Liver (tissue), 9 donors: ENCODE measurements around the gene PRR23E. TPM values are rescaled to one million over a fixed set of nuclear protein-coding genes. Genes with fewer than 3 reads are reported as not detected.

Experiments used
- DNase-seq: peaks from one replicate; pipeline ENCODE4 v3.0.0-alpha.2; 2017; ENCODE audit warnings: low spot score
- H3K27ac ChIP-seq, 2 donors: one replicate each; pipeline ENCODE4 v1.7.0; 2013; ENCODE audit warnings: inconsistent platforms in 2 of 2, low read length in 2 of 2, control low read depth in 1 of 2, low read depth in 1 of 2, mild to moderate bottlenecking in 1 of 2
- H3K27me3 ChIP-seq, 4 donors: one replicate each; pipeline versions ENCODE4 v1.6.1 to v1.7.0; 2013; ENCODE audit warnings: low read length in 3 of 4, inconsistent platforms in 1 of 4, mild to moderate bottlenecking in 1 of 4, moderate library complexity in 1 of 4; ENCODE audit not compliant: control insufficient read depth in 4 of 4, insufficient read depth in 4 of 4
- H3K36me3 ChIP-seq, 4 donors: one replicate each; pipeline versions ENCODE4 v1.6.1 to v1.7.0; 2013; ENCODE audit warnings: low read length in 3 of 4, mild to moderate bottlenecking in 3 of 4, low read depth in 1 of 4, moderate library complexity in 1 of 4; ENCODE audit not compliant: control insufficient read depth in 4 of 4, insufficient read depth in 3 of 4
- H3K4me1 ChIP-seq, 4 donors: one replicate each; pipeline versions ENCODE4 v1.6.1 to v1.7.0; 2013; ENCODE audit warnings: low read length in 3 of 4, mild to moderate bottlenecking in 3 of 4, moderate library complexity in 1 of 4; ENCODE audit not compliant: control insufficient read depth in 4 of 4, insufficient read depth in 4 of 4
- H3K4me3 ChIP-seq, 3 donors: one replicate each; pipeline versions ENCODE4 v1.6.1 to v1.7.0; 2013; ENCODE audit warnings: low read length in 3 of 3, control low read depth in 1 of 3, low read depth in 1 of 3, mild to moderate bottlenecking in 1 of 3
- H3K9ac ChIP-seq, 2 donors: one replicate each; pipeline ENCODE4 v1.7.0; 2013; ENCODE audit warnings: low read length in 2 of 2, mild to moderate bottlenecking in 2 of 2, moderate library complexity in 2 of 2, control low read depth in 1 of 2, low read depth in 1 of 2
- H3K9me3 ChIP-seq, 4 donors: one replicate each; pipeline versions ENCODE4 v1.6.1 to v1.7.0; 2013; ENCODE audit warnings: low read length in 3 of 4; ENCODE audit not compliant: control insufficient read depth in 4 of 4
- CTCF ChIP-seq: fragments of 150-350 bp; IDR thresholded peaks from 2 replicates; pipeline ENCODE4 v1.5.1; 2017; ENCODE audit warnings: improper control_type of control experiment, low read depth, low read length; ENCODE audit not compliant: missing input control
- EGR1 ChIP-seq, 2 donors: IDR thresholded peaks; 2 replicates each; pipeline ENCODE4 v1.6.1; 2016 to 2018; ENCODE audit warnings: antibody characterized with exemption in 2 of 2, low read depth in 2 of 2
- FOXA2 ChIP-seq: IDR thresholded peaks from 2 replicates; pipeline ENCODE4 v1.6.1; 2016; ENCODE audit warnings: antibody characterized with exemption
- GABPA ChIP-seq, 2 donors: IDR thresholded peaks in 1 of 2; conservative IDR thresholded peaks in 1 of 2; 2 replicates each; pipeline ENCODE4 v1.6.1; 2016; ENCODE audit warnings: antibody characterized with exemption in 2 of 2, mild to moderate bottlenecking in 1 of 2, moderate library complexity in 1 of 2
- HNF4A ChIP-seq, 2 donors: conservative IDR thresholded peaks; 2 replicates each; pipeline ENCODE4 v1.6.1; 2016; ENCODE audit warnings: antibody characterized with exemption in 2 of 2, mild to moderate bottlenecking in 2 of 2
- HNF4G ChIP-seq: IDR thresholded peaks from 2 replicates; pipeline ENCODE4 v1.6.1; 2016; ENCODE audit warnings: antibody characterized with exemption
- JUND ChIP-seq, 2 donors: IDR thresholded peaks; 2 replicates each; pipeline ENCODE4 v1.6.1; 2016; ENCODE audit warnings: antibody characterized with exemption in 2 of 2
- MAX ChIP-seq: IDR thresholded peaks from 2 replicates; pipeline ENCODE4 v1.6.1; 2016; ENCODE audit warnings: antibody characterized with exemption
- NR2F2 ChIP-seq: IDR thresholded peaks from 2 replicates; pipeline ENCODE4 v1.6.1; 2016; ENCODE audit warnings: antibody characterized with exemption
- RAD21 ChIP-seq, 2 donors: IDR thresholded peaks; 2 replicates each; pipeline ENCODE4 v1.6.1; 2016; ENCODE audit warnings: antibody characterized with exemption in 2 of 2, mild to moderate bottlenecking in 2 of 2
- REST ChIP-seq: IDR thresholded peaks from 2 replicates; pipeline ENCODE4 v1.6.1; 2016; ENCODE audit warnings: antibody characterized with exemption, mild to moderate bottlenecking
- RXRA ChIP-seq, 2 donors: IDR thresholded peaks; 2 replicates each; pipeline ENCODE4 v1.6.1; 2017 to 2018; ENCODE audit warnings: antibody characterized with exemption in 2 of 2, mild to moderate bottlenecking in 1 of 2
- TAF1 ChIP-seq: conservative IDR thresholded peaks from 2 replicates; pipeline ENCODE4 v1.6.1; 2016; ENCODE audit warnings: antibody characterized with exemption, mild to moderate bottlenecking
- YY1 ChIP-seq: IDR thresholded peaks from 2 replicates; pipeline ENCODE4 v1.6.1; 2016; ENCODE audit warnings: antibody characterized with exemption, mild to moderate bottlenecking
- WGBS: extraction: QIAGEN DNeasy Blood & Tissue Kit; methylation state at CpG from one replicate; pipeline ENCODE4 v1.1.7; 2013; 5-methylcytosine and 5-hydroxymethylcytosine counted together
- polyA plus RNA-seq, 2 donors: library from polyadenylated mRNA; stranded (reverse) in 1 of 2; unstranded in 1 of 2; fragments of 200-250 nt in 1 of 2; fragments of >200 nt in 1 of 2; fragmentation: Nextera tagmentation in 1 of 2; extraction: Ambion mirVana in 1 of 2; gene quantifications; one replicate each; pipeline versions ENCODE4 v1.2.1 to v1.2.3, GENCODE V29; 2013 to 2015
- total RNA-seq, 2 donors: library from RNA; depleted of rRNA; stranded (reverse); fragments of >200 nt; gene quantifications; one replicate each; pipeline ENCODE4 v1.2.3, GENCODE V29; 2014
- TF ChIP-seq, protein P1 (sequence below): IDR thresholded peaks from 2 replicates; pipeline ENCODE4 v1.6.1; 2016; ENCODE audit warnings: antibody characterized with exemption
- donor health status: healthy.
- donor health status: healthy.
- donor health status: healthy.
- donor health status: healthy.
- donor health status: healthy.

PRR23E gene
- total and polyA plus RNA-seq, 4 donors = not detected

- Histone ChIP-seq H3K27me3 (no peaks in the 10 kb centered on the region), H3K4me3 (no peak overlapping the region), H3K27ac (no peak overlapping the region), H3K9me3 (no peaks in the 10 kb centered on the region), H3K9ac (no peak overlapping the region), H3K4me1 (no peaks in the 10 kb centered on the region), H3K36me3 (no peaks in the 10 kb centered on the region)
- TF ChIP-seq REST = no peak
- TF ChIP-seq RAD21 (IDR thresholded peaks at IDR 0.05) = no peak
- no peak for TF ChIP-seq RXRA (IDR thresholded peaks at IDR 0.05)
- TF ChIP-seq HNF4A (conservative IDR thresholded peaks at IDR 0.05) = no peak
- no peak for TF ChIP-seq YY1
- no peak for TF ChIP-seq GABPA (IDR thresholded peaks at IDR 0.05 in 1 of 2, conservative IDR thresholded peaks at IDR 0.05 in 1 of 2)
- TF ChIP-seq JUND (IDR thresholded peaks at IDR 0.05) = no peak
- TF ChIP-seq, protein P1, sequence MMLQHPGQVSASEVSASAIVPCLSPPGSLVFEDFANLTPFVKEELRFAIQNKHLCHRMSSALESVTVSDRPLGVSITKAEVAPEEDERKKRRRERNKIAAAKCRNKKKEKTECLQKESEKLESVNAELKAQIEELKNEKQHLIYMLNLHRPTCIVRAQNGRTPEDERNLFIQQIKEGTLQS = no peak
- TF ChIP-seq MAX = no peak
- no peak for TF ChIP-seq FOXA2
- TF ChIP-seq EGR1 (IDR thresholded peaks at IDR 0.05; ENCODE audit: low read depth in 2 of 2) = no peak
- TF ChIP-seq TAF1 = no peak
- TF ChIP-seq CTCF = no peak
- no peak for TF ChIP-seq HNF4G
- TF ChIP-seq NR2F2 = no peak
- WGBS = 82% methylated on average over 13 of the region's 13 CpGs
- DNase-seq = no peak
Observed at GRCh38 chr3:127209155-127209839, 16.4 kb downstream of the PRR23E start.

GRCh38 chr3:127209840-127210653, 17.1 kb downstream of the PRR23E start:
- H3K36me3 ChIP-seq = no peaks in the 10 kb centered on the region
- no peak overlapping the region for H3K9ac ChIP-seq
- 77% methylated on average over 14 of the region's 14 CpGs for WGBS
- TF ChIP-seq FOXA2 (no peak), TAF1 (no peak)
- H3K27ac ChIP-seq = no peak overlapping the region
- no peaks in the 10 kb centered on the region for H3K27me3 ChIP-seq
- H3K4me1 ChIP-seq = no peaks in the 10 kb centered on the region
- no peak overlapping the region for H3K4me3 ChIP-seq
- no peak for DNase-seq
- no peaks in the 10 kb centered on the region for H3K9me3 ChIP-seq
